ENCODE results near the gene TPGS2. TPM values are rescaled to one million over a fixed set of nuclear protein-coding genes. Genes with fewer than 3 reads are reported as not detected.
"Not testable (repeated sequence)": the region's sequence is repeated elsewhere in the genome, so short reads cannot be mapped to it uniquely, and the experiment has no call there.

The TPGS2 gene
- 323 and 417 TPM in 2 replicates for polyA plus RNA-seq (2014; cell fraction: cytosol; rRNA removed)
- polyA plus RNA-seq (2014; cell fraction: nucleus; rRNA removed): 235 and 238 TPM in 2 replicates

GRCh38 chr18:36828630-36829361, at the start of gene TPGS2, which contains the start of gene KIAA1328:
TSS of gene TPGS2 (minus strand) at chr18:36829002. CDS start at chr18:36828767, 235 bp downstream.
TSS of gene KIAA1328 (plus strand) at chr18:36829127. CDS start at chr18:36829139, 12 bp downstream.
- DNase-seq (ENCODE audit: low spot score): peak; percentile 90

- not testable (repeated sequence) for DNase-seq (ENCODE audit: low spot score)
Observed at GRCh38 chr18:36873826-36874225, 45.0 kb upstream of the TPGS2 start.

- DNase-seq (ENCODE audit: low spot score): no peak
Observed at GRCh38 chr18:36872329-36872728, 43.5 kb upstream of the TPGS2 start.

GRCh38 chr18:36871801-36872200, 43.0 kb upstream of the TPGS2 start:
- DNase-seq (ENCODE audit: low spot score): no peak

- no peak for DNase-seq (ENCODE audit: low spot score)
Observed at GRCh38 chr18:36867056-36867455, 38.3 kb upstream of the TPGS2 start.

- no peak for DNase-seq (ENCODE audit: low spot score)
Observed at GRCh38 chr18:36862182-36862581, 33.4 kb upstream of the TPGS2 start.

- no peak for DNase-seq (ENCODE audit: low spot score)
Observed at GRCh38 chr18:36856815-36857214, 28.0 kb upstream of the TPGS2 start.

- no peak for DNase-seq (ENCODE audit: low spot score)
Observed at GRCh38 chr18:36851202-36851590, 22.4 kb upstream of the TPGS2 start.

- DNase-seq (ENCODE audit: low spot score): no peak
Observed at GRCh38 chr18:36850527-36851201, 21.9 kb upstream of the TPGS2 start.

- no peak for DNase-seq (ENCODE audit: low spot score)
Observed at GRCh38 chr18:36849288-36850006, 20.6 kb upstream of the TPGS2 start.

- no peak for DNase-seq (ENCODE audit: low spot score)
Observed at GRCh38 chr18:36848609-36849008, 19.8 kb upstream of the TPGS2 start.

GRCh38 chr18:36843784-36844183, 15.0 kb upstream of the TPGS2 start:
- no peak for DNase-seq (ENCODE audit: low spot score)

GRCh38 chr18:36843199-36843598, 14.4 kb upstream of the TPGS2 start:
- no peak for DNase-seq (ENCODE audit: low spot score)

- DNase-seq (ENCODE audit: low spot score): no peak
Observed at GRCh38 chr18:36839835-36840234, 11.0 kb upstream of the TPGS2 start.

- DNase-seq (ENCODE audit: low spot score): no peak
Observed at GRCh38 chr18:36835927-36836326, 7.1 kb upstream of the TPGS2 start.

- DNase-seq (ENCODE audit: low spot score): no peak
Observed at GRCh38 chr18:36833120-36833519, 4.3 kb upstream of the TPGS2 start.

- no peak for DNase-seq (ENCODE audit: low spot score)
Observed at GRCh38 chr18:36831139-36831538, 2.3 kb upstream of the TPGS2 start.

- DNase-seq (ENCODE audit: low spot score): no peak
Observed at GRCh38 chr18:36830158-36830495, 1.3 kb upstream of the TPGS2 start.

GRCh38 chr18:36829362-36830157, 758 bp upstream of the TPGS2 start:
- DNase-seq (ENCODE audit: low spot score): no peak

GRCh38 chr18:36828157-36828629, 609 bp downstream of the TPGS2 start:
- DNase-seq (ENCODE audit: low spot score): no peak

GRCh38 chr18:36826556-36826955, 2.2 kb downstream of the TPGS2 start:
- DNase-seq (ENCODE audit: low spot score): no peak

Measured in SK-N-DZ (cell line).